ENCODE data around the gene CTNNB1.

- TF ChIP-seq CTCF (conservative IDR thresholded peaks at IDR 0.05; ENCODE audit: low read depth, low read length) (no peak), EZH2 (IDR thresholded peaks at IDR 0.05; ENCODE audit: borderline replicate concordance, low read depth, low read length, poor library complexity, severe bottlenecking) (no peak)
Observed at GRCh38 chr3:41288785-41289184, 89.5 kb downstream of the CTNNB1 start.
